Right cardiac atrium (tissue), 5 donors: ENCODE data around the gene DGLUCY. TPM values are rescaled to one million over a fixed set of nuclear protein-coding genes. Genes with fewer than 3 reads are reported as not detected.
A peak's percentile ranks its signal among the peaks of the same experiment; 100 is the strongest.

ENCODE experiments used
- ATAC-seq, 2 donors: fragments of 200-7000 bp; cut with Tn5 transposase; one replicate each; pipeline versions ENCODE4 v1.8.0 to v1.9.1; 2020; ENCODE audit warnings: moderate library complexity in 2 of 2, mild to moderate bottlenecking in 1 of 2
- DNase-seq, 3 donors: peaks; one replicate each; pipeline ENCODE4 v3.0.0-alpha.2; 2020
- H3K27ac ChIP-seq: one replicate; pipeline ENCODE4 v1.5.1; 2013; ENCODE audit warnings: mild to moderate bottlenecking, low read length, control low read depth, moderate library complexity
- H3K27me3 ChIP-seq: one replicate; pipeline ENCODE4 v1.6.1; 2013; ENCODE audit not compliant: control insufficient read depth, insufficient read depth
- H3K4me1 ChIP-seq: one replicate; pipeline ENCODE4 v1.6.1; 2013; ENCODE audit warnings: low read length; ENCODE audit not compliant: control insufficient read depth, insufficient read depth
- H3K4me3 ChIP-seq: one replicate; pipeline ENCODE4 v1.5.1; 2013; ENCODE audit warnings: low read length, control low read depth
- H3K9me3 ChIP-seq: one replicate; pipeline ENCODE4 v1.6.1; 2013; ENCODE audit warnings: low read length; ENCODE audit not compliant: control insufficient read depth
- WGBS: extraction: QIAGEN DNeasy Blood & Tissue Kit; methylation state at CpG from one replicate; pipeline ENCODE4 v1.1.7; 2013; 5-methylcytosine and 5-hydroxymethylcytosine counted together
- intact Hi-C, 4 donors: fragments of 100-400 bp; cut with DNase I; formaldehyde crosslinking; loops; one replicate each; pipeline versions ENCODE4 v1.11.0 to v1.14.0; 2022 to 2023
- polyA plus RNA-seq: library from polyadenylated mRNA; stranded (reverse); fragments of 200-250 nt; gene quantifications from one replicate; pipeline ENCODE4 v1.2.3, GENCODE V29; 2013
- total RNA-seq, 4 donors: library from RNA; stranded (reverse); fragmentation: NEBNext Ultra II Directional; extraction: Animal tissue kit (Norgen Biotek cat#: 25700); gene quantifications; one replicate each; pipeline ENCODE4 v1.2.1, GENCODE V29; 2021
- donor health status: healthy with polysubstance abuse.
- donor health status: DM: no; HTN: yes; CAD: no.
- donor health status: DM: no; HTN: no; CAD: no.
- donor health status: DM: no; HTN: yes; CAD: no; lungs with severe emphysema.
- donor health status: DM: yes; HTN: yes; CAD: no.

The DGLUCY gene
- total and polyA plus RNA-seq, 5 donors: 112 to 208 (median 157) TPM

- H3K27ac ChIP-seq: no peak overlapping the region
- H3K9me3 ChIP-seq: no peaks in the 10 kb centered on the region
- no peaks in the 10 kb centered on the region for H3K27me3 ChIP-seq
- ATAC-seq: no peak
- intact Hi-C loops: no loop called here
- peaks cover 8% of the 10 kb centered on the region for H3K4me1 ChIP-seq
- DNase-seq: no peak
- H3K4me3 ChIP-seq: no peak overlapping the region
- WGBS: 87% methylated on average over 3 of the region's 3 CpGs
Observed at GRCh38 chr14:91140672-91141071, 26.8 kb downstream of the DGLUCY start.

DNA sequence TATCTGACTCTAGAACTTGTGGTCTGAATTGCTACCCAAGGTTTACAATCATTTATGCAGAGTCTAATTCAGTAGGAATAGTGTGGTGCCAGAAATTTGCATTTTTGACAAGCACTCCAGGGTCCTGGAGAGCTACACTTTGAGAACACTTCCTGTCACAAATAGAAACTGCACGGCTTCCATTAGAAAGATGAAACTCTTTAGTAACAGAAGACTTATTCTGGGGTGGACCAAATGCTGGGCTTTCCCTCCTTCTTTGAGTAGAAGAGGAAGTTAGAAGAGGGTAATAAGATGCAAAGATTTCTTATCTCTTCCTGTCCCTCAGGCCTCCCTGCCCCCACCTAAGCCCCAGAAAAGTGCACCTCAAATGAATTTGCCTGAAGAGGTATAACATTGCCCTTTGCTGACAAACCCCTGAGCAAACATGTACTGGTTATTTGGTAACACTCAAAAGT is 28.4 kb downstream of the DGLUCY start:
- Histone ChIP-seq H3K27ac (no peak overlapping the region), H3K4me1 (peaks cover 8% of the 10 kb centered on the region), H3K9me3 (no peaks in the 10 kb centered on the region), H3K27me3 (no peaks in the 10 kb centered on the region), H3K4me3 (no peak overlapping the region)
- intact Hi-C loops: no loop called here
- 57% methylated on average over 1 of the region's 1 CpG for WGBS
- ATAC-seq: no peak
- no peak for DNase-seq

DNA sequence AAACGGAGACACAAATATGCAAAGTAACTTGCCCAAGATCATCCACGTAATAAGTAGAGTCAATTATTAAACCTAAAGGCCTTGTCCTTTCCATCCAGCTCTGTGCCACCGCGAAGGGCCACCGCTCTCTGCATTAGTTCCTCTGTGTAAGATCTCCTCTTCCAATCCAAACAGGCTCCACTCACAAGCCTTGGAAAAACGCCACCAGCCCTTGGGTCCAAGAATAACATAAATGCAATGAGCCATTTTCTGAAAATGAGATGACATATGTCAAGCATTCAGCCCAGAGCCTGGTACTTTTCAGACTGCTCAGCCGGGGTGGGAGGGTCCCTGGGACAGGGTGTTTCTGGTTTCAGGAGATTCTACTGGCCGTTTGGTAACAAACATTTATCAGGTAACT is 30.0 kb downstream of the DGLUCY start:
- Histone ChIP-seq H3K27me3 (no peaks in the 10 kb centered on the region), H3K27ac (peak overlapping the region; percentile 54), H3K4me3 (no peak overlapping the region), H3K4me1 (peaks cover 6% of the 10 kb centered on the region), H3K9me3 (no peaks in the 10 kb centered on the region)
- WGBS: 48% methylated on average over 8 of the region's 8 CpGs
- intact Hi-C loops: no loop called here
- DNase-seq: peak; percentile 57 to 82 (median 71)
- peak; percentile 46 to 60 for ATAC-seq

- no peak for DNase-seq
- H3K9me3 ChIP-seq: no peaks in the 10 kb centered on the region
- H3K4me1 ChIP-seq: peaks cover 9% of the 10 kb centered on the region
- intact Hi-C loops: no loop called here
- WGBS: 56% methylated on average over 5 of the region's 5 CpGs
- peak overlapping the region; percentile 54 for H3K27ac ChIP-seq
- H3K27me3 ChIP-seq: no peaks in the 10 kb centered on the region
- ATAC-seq: peak; percentile 49 to 65
- no peak overlapping the region for H3K4me3 ChIP-seq
Observed at GRCh38 chr14:91144425-91145145, 30.7 kb downstream of the DGLUCY start.

DNA sequence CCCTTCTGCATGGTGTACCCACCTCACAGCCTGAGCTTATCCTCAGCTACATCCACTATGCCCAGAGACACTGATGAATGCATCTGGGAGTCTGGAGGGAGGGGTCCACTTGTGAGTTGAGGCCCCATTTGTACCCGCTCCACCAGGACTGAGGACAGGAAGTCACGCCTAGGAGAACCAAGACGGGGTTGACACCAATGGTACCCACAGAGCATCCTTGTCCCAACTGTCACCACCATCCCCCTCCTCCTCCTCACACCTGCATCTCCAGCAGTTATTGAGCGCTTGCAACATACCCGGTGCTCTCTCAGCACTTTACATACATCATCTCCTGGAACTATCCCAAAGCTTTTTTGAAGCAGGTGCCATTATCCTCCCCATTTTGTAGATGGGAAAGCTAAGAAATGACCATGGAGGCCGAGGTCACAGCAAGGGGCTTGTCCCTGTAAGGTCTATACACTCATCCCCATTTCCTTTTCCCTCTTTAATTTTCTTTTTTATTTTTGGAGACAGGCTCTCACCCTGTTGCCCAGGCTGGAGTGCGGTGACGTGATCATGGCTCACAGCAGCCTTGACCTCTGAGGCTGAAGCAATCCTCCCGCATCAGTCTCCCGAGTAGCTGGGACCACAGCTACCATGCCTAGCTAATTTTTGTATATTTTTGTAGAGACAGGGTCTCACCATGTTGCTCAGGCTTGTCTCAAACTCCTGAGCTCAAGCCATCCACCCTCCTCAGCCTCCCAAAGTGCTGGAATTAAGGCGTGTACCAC is 31.7 kb downstream of the DGLUCY start:
- WGBS: 95% methylated on average over 11 of the region's 11 CpGs
- H3K27me3 ChIP-seq: no peaks in the 10 kb centered on the region
- H3K27ac ChIP-seq: peak overlapping the region; percentile 8
- no peaks in the 10 kb centered on the region for H3K9me3 ChIP-seq
- H3K4me1 ChIP-seq: peaks cover 9% of the 10 kb centered on the region
- intact Hi-C loops: no loop called here
- DNase-seq (no peak), ATAC-seq (no peak)
- H3K4me3 ChIP-seq: no peak overlapping the region

GRCh38 chr14:91146661-91147060 is 32.8 kb downstream of the DGLUCY start:
- ATAC-seq: peak; percentile 29 to 34
- H3K27me3 ChIP-seq: no peaks in the 10 kb centered on the region
- peaks cover 9% of the 10 kb centered on the region for H3K4me1 ChIP-seq
- H3K4me3 ChIP-seq: no peak overlapping the region
- intact Hi-C loops: no loop called here
- no peaks in the 10 kb centered on the region for H3K9me3 ChIP-seq
- no peak overlapping the region for H3K27ac ChIP-seq
- 70% methylated on average over 5 of the region's 5 CpGs for WGBS
- DNase-seq: peak in 1 of 3 donors; percentile 55

GRCh38 chr14:91149462-91149861 is 35.6 kb downstream of the DGLUCY start:
- intact Hi-C loops: no loop called here
- WGBS: 26% methylated on average over 6 of the region's 6 CpGs
- no peak overlapping the region for H3K4me3 ChIP-seq
- H3K27ac ChIP-seq: no peak overlapping the region
- no peaks in the 10 kb centered on the region for H3K27me3 ChIP-seq
- ATAC-seq (peak; percentile 72 to 80), DNase-seq (peak in 1 of 3 donors; percentile 42)
- no peaks in the 10 kb centered on the region for H3K9me3 ChIP-seq
- H3K4me1 ChIP-seq: peaks cover 7% of the 10 kb centered on the region

DNA sequence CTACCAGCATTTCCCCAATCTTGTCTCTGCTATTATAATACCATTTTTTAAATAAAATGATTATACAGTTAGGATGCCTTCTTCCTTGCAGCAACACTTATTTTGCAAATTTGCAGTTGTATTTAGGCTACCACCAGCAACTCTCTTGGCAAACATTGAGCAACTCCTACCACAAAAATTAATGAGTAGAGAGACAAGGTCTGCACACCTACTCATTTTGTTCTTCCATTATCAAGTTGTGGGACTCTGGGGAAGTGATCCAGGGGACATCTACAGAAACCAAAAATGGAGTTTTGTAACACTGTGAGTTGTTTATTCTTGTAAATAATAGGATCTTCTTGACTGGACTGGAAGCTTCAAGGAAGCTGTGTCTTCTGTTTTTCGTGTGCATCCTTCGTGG is 38.6 kb downstream of the DGLUCY start:
- no peak for ATAC-seq
- intact Hi-C loops: loop anchor here in 1 of 4 donors (10.0 kb wide), 1 partner anchor 88 kb away; the partner anchor contains the start of gene RPS6KA5
- no peaks in the 10 kb centered on the region for H3K9me3 ChIP-seq
- no peak for DNase-seq
- H3K4me1 ChIP-seq: peaks cover 9% of the 10 kb centered on the region
- 71% methylated on average over 2 of the region's 2 CpGs for WGBS
- no peaks in the 10 kb centered on the region for H3K27me3 ChIP-seq
- no peak overlapping the region for H3K4me3 ChIP-seq
- no peak overlapping the region for H3K27ac ChIP-seq

DNA sequence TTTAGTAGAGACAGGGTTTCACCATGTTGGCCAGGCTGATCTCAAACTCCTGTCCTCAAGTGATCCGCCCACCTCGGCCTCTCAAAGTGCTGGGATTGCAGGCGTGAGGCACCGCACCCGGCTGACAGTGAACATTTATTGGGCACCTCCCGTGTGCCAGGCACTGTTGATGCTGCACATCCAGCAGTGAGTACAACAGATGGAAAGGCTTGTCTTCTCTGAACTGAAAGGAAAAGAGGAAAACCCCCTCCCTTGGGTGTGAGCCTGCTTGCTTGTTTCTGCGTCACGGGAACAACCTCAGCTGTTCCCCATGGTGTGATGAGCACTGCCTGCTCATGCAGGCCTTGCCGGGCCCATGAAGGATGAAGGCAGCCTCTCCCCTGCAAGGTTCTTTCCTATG is 39.5 kb downstream of the DGLUCY start:
- DNase-seq (no peak), ATAC-seq (no peak)
- Histone ChIP-seq H3K27ac (no peak overlapping the region), H3K4me1 (peaks cover 10% of the 10 kb centered on the region), H3K9me3 (no peaks in the 10 kb centered on the region), H3K4me3 (no peak overlapping the region), H3K27me3 (no peaks in the 10 kb centered on the region)
- intact Hi-C loops: loop anchor here in 1 of 4 donors (10.0 kb wide), 1 partner anchor 89 kb away; the partner anchor contains the start of gene RPS6KA5
- 89% methylated on average over 9 of the region's 9 CpGs for WGBS

GRCh38 chr14:91154851-91155625 is 41.2 kb downstream of the DGLUCY start:
- peak in 2 of 3 donors; percentile 62 to 78 for DNase-seq
- WGBS: 36% methylated on average over 16 of the region's 16 CpGs
- H3K27me3 ChIP-seq: no peaks in the 10 kb centered on the region
- intact Hi-C loops: loop anchor here in 1 of 4 donors (10.0 kb wide), 1 partner anchor 90 kb away; the partner anchor contains the start of gene RPS6KA5
- H3K27ac ChIP-seq: peak overlapping the region; percentile 65
- ATAC-seq: peak; percentile 76 to 82
- H3K4me1 ChIP-seq: peaks cover 6% of the 10 kb centered on the region
- no peaks in the 10 kb centered on the region for H3K9me3 ChIP-seq
- no peak overlapping the region for H3K4me3 ChIP-seq
